Loucy (cell line): ENCODE results near the gene TMEM45A.

Experiments
- H2AFZ ChIP-seq: fragments of 200-600 bp; sonication (generic); 2 replicates; pipeline ENCODE4 v1.6.0; 2016; ENCODE audit warnings: antibody characterized with exemption, mild to moderate bottlenecking, low read length, moderate library complexity
- H3F3A ChIP-seq: fragments of 200-600 bp; 2 replicates; pipeline ENCODE4 v1.6.0; 2016; ENCODE audit warnings: antibody characterized with exemption, low read depth, mild to moderate bottlenecking
- H3K27me3 ChIP-seq: fragments of 200-600 bp; sonication (generic); 2 replicates; pipeline ENCODE4 v1.6.1; 2014; ENCODE audit warnings: low read length, mild to moderate bottlenecking; ENCODE audit not compliant: insufficient read depth, poor library complexity, severe bottlenecking
- H3K36me3 ChIP-seq: fragments of 200-600 bp; sonication (generic); 2 replicates; pipeline ENCODE4 v1.6.1; 2016; ENCODE audit warnings: low read length; ENCODE audit not compliant: insufficient read depth
- H3K4me1 ChIP-seq: fragments of 200-600 bp; sonication (generic); 2 replicates; pipeline ENCODE4 v1.5.1; 2014; ENCODE audit warnings: low read length, mild to moderate bottlenecking; ENCODE audit not compliant: insufficient read depth, poor library complexity, severe bottlenecking
- H3K4me2 ChIP-seq: fragments of 200-600 bp; sonication (generic); 2 replicates; pipeline ENCODE4 v1.6.0; 2014; ENCODE audit warnings: antibody characterized with exemption, low read length, low read depth, mild to moderate bottlenecking; ENCODE audit not compliant: poor library complexity, severe bottlenecking
- H3K4me3 ChIP-seq: fragments of 200-600 bp; sonication (generic); 2 replicates; pipeline ENCODE4 v1.5.1; 2014; ENCODE audit warnings: low read length, mild to moderate bottlenecking, mixed read lengths; ENCODE audit not compliant: poor library complexity, severe bottlenecking
- H3K79me2 ChIP-seq: fragments of 200-600 bp; sonication (generic); 2 replicates; pipeline ENCODE4 v1.6.1; 2014; ENCODE audit warnings: low read length; ENCODE audit not compliant: insufficient read depth
- H3K9ac ChIP-seq: fragments of 200-600 bp; sonication (generic); 2 replicates; pipeline ENCODE4 v1.6.0; 2014; ENCODE audit warnings: mild to moderate bottlenecking, low read depth, low read length, moderate library complexity; ENCODE audit not compliant: poor library complexity, severe bottlenecking
- H3K9me2 ChIP-seq: fragments of 200-600 bp; sonication (generic); replicated peaks from 2 replicates; pipeline ENCODE4 v1.6.1; 2016; ENCODE audit warnings: low read depth, low read length, mixed read lengths
- H3K9me3 ChIP-seq: fragments of 200-600 bp; sonication (generic); 2 replicates; pipeline ENCODE4 v1.6.1; 2014; ENCODE audit warnings: mild to moderate bottlenecking, antibody characterized with exemption, low read length, low read depth; ENCODE audit not compliant: insufficient read depth
- H4K20me1 ChIP-seq: fragments of 200-600 bp; sonication (generic); 2 replicates; pipeline ENCODE4 v1.6.0; 2014; ENCODE audit warnings: antibody characterized with exemption, low read length, mild to moderate bottlenecking; ENCODE audit not compliant: insufficient read depth, poor library complexity, severe bottlenecking
- EZH2phosphoT487 ChIP-seq: fragments of 200-600 bp; IDR thresholded peaks from 2 replicates; pipeline ENCODE4 v1.6.1; 2018; ENCODE audit warnings: antibody characterized with exemption, mild to moderate bottlenecking, moderate library complexity, borderline replicate concordance
- TF ChIP-seq, protein P1 (sequence below): fragments of 200-600 bp; sonication (generic); conservative IDR thresholded peaks from 2 replicates; pipeline ENCODE4 v1.5.1; 2014; ENCODE audit warnings: mild to moderate bottlenecking, antibody characterized with exemption, low read length

The TMEM45A gene

DNA sequence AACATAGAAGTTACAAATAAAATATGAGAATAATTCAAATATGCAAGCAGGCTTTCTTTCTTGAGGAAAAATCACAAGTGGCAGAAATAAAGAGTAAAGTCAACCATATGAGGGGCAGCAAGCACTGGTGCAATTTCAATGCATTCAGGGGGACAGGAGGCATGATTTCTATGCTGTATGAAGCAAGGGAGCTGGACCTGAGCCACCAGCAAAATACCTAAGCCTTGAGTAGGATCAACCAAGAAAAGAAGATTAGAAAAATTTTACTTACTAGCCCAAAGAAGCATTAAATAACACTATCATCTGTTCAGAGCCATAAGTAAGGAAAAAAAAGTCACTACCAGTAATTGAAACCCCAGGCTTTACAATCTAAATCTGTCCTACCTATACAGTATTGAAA lies 123.3 kb downstream of the TMEM45A start:
- no peaks in the 10 kb centered on the region for H3K79me2 ChIP-seq
- no peaks in the 10 kb centered on the region for H3K4me1 ChIP-seq
- no peak overlapping the region for H3K4me3 ChIP-seq
- H3K9me2 ChIP-seq = no peaks in the 10 kb centered on the region
- H3F3A ChIP-seq = no peaks in the 10 kb centered on the region
- H2AFZ ChIP-seq = no peak overlapping the region
- H3K4me2 ChIP-seq = no peak overlapping the region
- H4K20me1 ChIP-seq = no peaks in the 10 kb centered on the region
- TF ChIP-seq, protein P1, sequence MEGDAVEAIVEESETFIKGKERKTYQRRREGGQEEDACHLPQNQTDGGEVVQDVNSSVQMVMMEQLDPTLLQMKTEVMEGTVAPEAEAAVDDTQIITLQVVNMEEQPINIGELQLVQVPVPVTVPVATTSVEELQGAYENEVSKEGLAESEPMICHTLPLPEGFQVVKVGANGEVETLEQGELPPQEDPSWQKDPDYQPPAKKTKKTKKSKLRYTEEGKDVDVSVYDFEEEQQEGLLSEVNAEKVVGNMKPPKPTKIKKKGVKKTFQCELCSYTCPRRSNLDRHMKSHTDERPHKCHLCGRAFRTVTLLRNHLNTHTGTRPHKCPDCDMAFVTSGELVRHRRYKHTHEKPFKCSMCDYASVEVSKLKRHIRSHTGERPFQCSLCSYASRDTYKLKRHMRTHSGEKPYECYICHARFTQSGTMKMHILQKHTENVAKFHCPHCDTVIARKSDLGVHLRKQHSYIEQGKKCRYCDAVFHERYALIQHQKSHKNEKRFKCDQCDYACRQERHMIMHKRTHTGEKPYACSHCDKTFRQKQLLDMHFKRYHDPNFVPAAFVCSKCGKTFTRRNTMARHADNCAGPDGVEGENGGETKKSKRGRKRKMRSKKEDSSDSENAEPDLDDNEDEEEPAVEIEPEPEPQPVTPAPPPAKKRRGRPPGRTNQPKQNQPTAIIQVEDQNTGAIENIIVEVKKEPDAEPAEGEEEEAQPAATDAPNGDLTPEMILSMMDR = no peak
- TF ChIP-seq EZH2phosphoT487 = no peak
- no peaks in the 10 kb centered on the region for H3K27me3 ChIP-seq
- no peaks in the 10 kb centered on the region for H3K9me3 ChIP-seq
- no peak overlapping the region for H3K9ac ChIP-seq
- H3K36me3 ChIP-seq = no peaks in the 10 kb centered on the region

DNA sequence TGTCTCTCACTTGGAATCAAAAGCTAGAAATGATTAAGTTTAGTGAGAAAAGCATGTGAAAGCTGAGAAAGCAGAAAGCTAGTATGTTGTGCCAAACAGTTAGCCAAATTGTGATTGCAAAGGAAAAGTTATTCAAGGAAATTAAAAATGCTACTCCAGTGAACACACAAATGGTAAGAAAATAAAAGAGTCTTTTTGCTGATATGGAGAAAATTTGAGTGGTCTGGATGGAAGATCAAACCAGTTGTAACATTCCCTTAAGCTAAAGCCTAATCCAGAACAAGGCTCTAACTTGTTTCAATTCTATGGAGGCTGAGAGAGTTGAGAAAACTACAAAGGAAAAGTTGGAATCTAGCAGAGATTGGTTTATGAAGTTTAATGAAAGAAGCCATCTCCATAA lies 128.8 kb downstream of the TMEM45A start:
- Histone ChIP-seq H2AFZ (no peak overlapping the region), H3K4me2 (no peak overlapping the region), H3K36me3 (no peaks in the 10 kb centered on the region), H3K9ac (no peak overlapping the region), H3K4me3 (no peak overlapping the region), H3K4me1 (no peaks in the 10 kb centered on the region), H3K9me3 (no peaks in the 10 kb centered on the region), H3K9me2 (no peaks in the 10 kb centered on the region), H3K27me3 (no peaks in the 10 kb centered on the region), H3F3A (no peaks in the 10 kb centered on the region), H4K20me1 (no peaks in the 10 kb centered on the region), H3K79me2 (no peaks in the 10 kb centered on the region)
- TF ChIP-seq EZH2phosphoT487 = no peak
- TF ChIP-seq, protein P1 = no peak
